Upper lobe of left lung (tissue), 6 donors: Measurements from ENCODE around the gene SH3PXD2A. TPM values are rescaled to one million over a fixed set of nuclear protein-coding genes. Genes with fewer than 3 reads are reported as not detected.

Experiments used
- ATAC-seq, 2 donors: fragments of 200-7000 bp; cut with Tn5 transposase; one replicate each; pipeline ENCODE4 v1.9.1; 2022; ENCODE audit warnings: mild to moderate bottlenecking in 2 of 2, moderate library complexity in 2 of 2; ENCODE audit not compliant: low FRiP score in 2 of 2
- DNase-seq, 2 donors: peaks; one replicate each; pipeline ENCODE4 v3.0.0-alpha.2; 2019 to 2020
- H3K27ac ChIP-seq, 4 donors: fragments of 200-600 bp; sonication (generic); one replicate each; pipeline ENCODE4 v1.5.1; 2016 to 2019
- H3K27me3 ChIP-seq, 4 donors: fragments of 200-600 bp; sonication (generic); one replicate each; pipeline ENCODE4 v1.5.1; 2017 to 2019
- H3K36me3 ChIP-seq, 4 donors: fragments of 200-600 bp; sonication (generic); one replicate each; pipeline ENCODE4 v1.5.1; 2016 to 2019
- H3K4me1 ChIP-seq, 4 donors: fragments of 200-600 bp; sonication (generic); one replicate each; pipeline ENCODE4 v1.5.1; 2018 to 2019
- H3K4me3 ChIP-seq, 4 donors: fragments of 200-600 bp; sonication (generic); one replicate each; pipeline ENCODE4 v1.5.1; 2017 to 2019; ENCODE audit warnings: mild to moderate bottlenecking in 2 of 4, moderate library complexity in 1 of 4
- H3K9me3 ChIP-seq, 4 donors: fragments of 200-600 bp; sonication (generic); one replicate each; pipeline ENCODE4 v1.5.1; 2018 to 2019
- EP300 ChIP-seq, 4 donors: sonication (generic); formaldehyde crosslinking; IDR thresholded peaks; one replicate each; pipeline ENCODE4 v1.5.1; 2017; ENCODE audit warnings: antibody characterized with exemption in 4 of 4, control low read depth in 2 of 4
- POLR2A ChIP-seq, 4 donors: fragments of 450-650 bp; IDR thresholded peaks; one replicate each; pipeline ENCODE4 v1.5.1; 2016 to 2017; ENCODE audit warnings: antibody characterized with exemption in 4 of 4, mild to moderate bottlenecking in 2 of 4
- POLR2AphosphoS5 ChIP-seq, 2 donors: sonication (generic); formaldehyde crosslinking; IDR thresholded peaks; one replicate each; pipeline ENCODE4 v1.5.1; 2017; ENCODE audit warnings: antibody characterized with exemption in 2 of 2
- WGBS, 2 donors: methylation state at CpG; one replicate each; pipeline ENCODE4 v1.1.5; 2017 to 2018; 5-methylcytosine and 5-hydroxymethylcytosine counted together
- total RNA-seq, 6 donors: library from RNA; depleted of rRNA in 4 of 6; stranded (reverse); fragments of >200 nt in 4 of 6; gene quantifications; one replicate each; pipeline versions ENCODE4 v1.1.0 to v1.2.1, GENCODE V29; 2016 to 2021
- TF ChIP-seq, protein P1 (sequence below), 6 experiments: fragments of 450-650 bp in 4 of 6; fragments of 200-600 bp in 2 of 6; sonication (generic) in 2 of 6; IDR thresholded peaks; one replicate each; pipeline ENCODE4 v1.5.1; 2016 to 2019; ENCODE audit warnings: antibody characterized with exemption in 6 of 6
- donor health status: DM: no; HTN: no; CAD: no; lungs with moderate emphysema.
- donor health status: DM: no; HTN: yes; CAD: no; lungs with severe emphysema.

SH3PXD2A gene
- total RNA-seq, 6 donors from 2014 or later = 19.6 to 42.2 (median 30.8) TPM

DNA sequence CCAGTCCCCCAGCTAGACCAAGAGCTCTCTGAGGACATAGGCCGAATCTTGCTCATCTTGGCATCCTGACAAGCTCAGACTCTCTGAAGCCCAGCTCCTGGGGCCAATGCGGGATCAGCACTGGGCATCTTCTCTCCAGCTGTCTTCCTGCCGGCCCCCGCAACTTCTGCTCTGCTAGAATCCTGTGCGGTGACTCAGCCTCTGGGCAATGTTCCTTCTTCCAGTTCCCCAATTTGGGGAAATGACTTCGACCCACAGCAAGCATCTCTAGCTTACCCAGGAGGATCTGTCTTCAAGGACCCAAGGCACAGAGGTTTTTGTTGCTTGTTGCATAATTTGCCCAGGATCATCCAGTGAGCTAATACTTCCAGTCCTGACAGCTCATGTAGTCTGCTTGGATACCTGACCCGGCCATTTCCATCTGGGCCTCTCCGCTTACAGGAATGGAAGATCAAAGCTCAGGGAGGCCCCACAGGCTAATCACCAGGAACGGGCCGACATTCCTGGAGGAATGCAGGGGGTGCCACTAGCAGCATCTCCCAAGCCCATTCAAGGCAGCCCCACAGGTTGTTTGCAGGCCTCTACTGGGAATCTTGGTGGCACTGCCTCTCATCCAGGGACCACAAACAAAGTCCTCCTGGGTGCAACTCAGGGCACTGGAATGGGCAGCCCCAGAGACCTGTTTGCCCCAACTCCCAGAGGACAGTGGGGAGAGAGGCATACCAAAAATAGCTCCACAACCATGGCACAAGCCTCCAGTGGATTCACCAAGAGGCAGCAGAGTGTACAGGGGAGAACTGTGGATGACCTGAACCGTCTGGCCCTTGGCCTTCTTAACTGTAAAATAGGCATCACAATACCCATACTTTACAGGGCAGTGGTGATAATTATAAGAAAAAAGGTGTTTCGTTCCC lies 210.0 kb downstream of the SH3PXD2A start:
- no peak overlapping the region for H3K4me3 ChIP-seq
- peak in 1 of 2 donors; percentile 69 for DNase-seq
- H3K36me3 ChIP-seq = peaks cover 0 to 6% (median 0%) of the 10 kb centered on the region in 4 donors
- no peaks in the 10 kb centered on the region for H3K27me3 ChIP-seq
- TF ChIP-seq, protein P1, sequence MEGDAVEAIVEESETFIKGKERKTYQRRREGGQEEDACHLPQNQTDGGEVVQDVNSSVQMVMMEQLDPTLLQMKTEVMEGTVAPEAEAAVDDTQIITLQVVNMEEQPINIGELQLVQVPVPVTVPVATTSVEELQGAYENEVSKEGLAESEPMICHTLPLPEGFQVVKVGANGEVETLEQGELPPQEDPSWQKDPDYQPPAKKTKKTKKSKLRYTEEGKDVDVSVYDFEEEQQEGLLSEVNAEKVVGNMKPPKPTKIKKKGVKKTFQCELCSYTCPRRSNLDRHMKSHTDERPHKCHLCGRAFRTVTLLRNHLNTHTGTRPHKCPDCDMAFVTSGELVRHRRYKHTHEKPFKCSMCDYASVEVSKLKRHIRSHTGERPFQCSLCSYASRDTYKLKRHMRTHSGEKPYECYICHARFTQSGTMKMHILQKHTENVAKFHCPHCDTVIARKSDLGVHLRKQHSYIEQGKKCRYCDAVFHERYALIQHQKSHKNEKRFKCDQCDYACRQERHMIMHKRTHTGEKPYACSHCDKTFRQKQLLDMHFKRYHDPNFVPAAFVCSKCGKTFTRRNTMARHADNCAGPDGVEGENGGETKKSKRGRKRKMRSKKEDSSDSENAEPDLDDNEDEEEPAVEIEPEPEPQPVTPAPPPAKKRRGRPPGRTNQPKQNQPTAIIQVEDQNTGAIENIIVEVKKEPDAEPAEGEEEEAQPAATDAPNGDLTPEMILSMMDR (IDR thresholded peaks at IDR 0.05) = no peak
- TF ChIP-seq EP300 (IDR thresholded peaks at IDR 0.05) (no peak), POLR2AphosphoS5 (IDR thresholded peaks at IDR 0.05) (peak; percentile 12 to 47), POLR2A (IDR thresholded peaks at IDR 0.05) (no peak)
- H3K9me3 ChIP-seq = no peaks in the 10 kb centered on the region
- WGBS, 2 donors = 64 to 81% methylated on average over 7 to 12 of the region's 12 CpGs
- peaks cover 25 to 40% (median 28%) of the 10 kb centered on the region in 4 donors for H3K4me1 ChIP-seq
- peak; percentile 20 to 81 for ATAC-seq
- peak overlapping the region in 2 of 4 donors; percentile 17 to 28 for H3K27ac ChIP-seq

DNA sequence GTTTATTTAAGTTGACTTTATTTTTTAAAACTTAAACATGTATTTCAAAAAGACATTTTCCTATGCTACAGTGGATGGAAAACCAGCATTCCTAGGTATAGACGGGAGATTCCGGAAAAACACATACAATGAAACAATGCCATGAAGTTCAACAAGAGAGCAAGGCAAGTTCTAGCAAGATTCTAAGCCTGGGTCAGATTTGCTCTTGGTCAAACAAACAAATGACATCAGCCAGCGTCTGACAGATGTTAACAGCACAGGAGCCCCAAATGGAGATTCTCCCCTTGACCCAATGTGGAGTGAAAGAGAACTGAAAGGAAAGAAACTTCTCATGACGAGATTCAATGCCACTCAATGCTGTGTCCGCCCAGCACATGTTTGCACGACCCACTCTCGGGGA lies 212.0 kb downstream of the SH3PXD2A start:
- WGBS, 2 donors = 86 to 87% methylated on average over 7 of the region's 7 CpGs

DNA sequence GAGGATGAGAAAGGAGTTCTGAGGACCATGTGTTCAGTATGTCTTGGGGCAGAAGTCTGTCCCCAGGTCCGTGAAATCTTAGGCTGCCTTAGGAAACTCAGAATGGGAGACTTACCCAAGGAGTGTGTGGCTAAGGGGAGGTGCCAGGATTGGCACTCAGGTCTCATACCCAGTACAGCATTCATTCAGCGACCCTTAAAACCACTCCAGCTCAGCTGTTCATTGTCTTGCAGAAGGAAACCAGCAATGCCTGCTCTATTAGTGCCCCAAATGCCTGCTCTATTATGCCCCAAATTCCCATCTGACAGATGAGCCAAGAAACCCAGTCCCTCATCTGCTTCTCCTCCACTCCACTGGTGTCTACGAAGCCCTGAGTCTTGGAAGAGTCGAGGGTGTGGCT lies 214.1 kb downstream of the SH3PXD2A start:
- Histone ChIP-seq H3K36me3 (no peaks in the 10 kb centered on the region), H3K4me1 (peaks cover 5 to 37% (median 28%) of the 10 kb centered on the region in 4 donors), H3K27ac (peak overlapping the region in 1 of 4 donors; percentile 2), H3K9me3 (no peaks in the 10 kb centered on the region), H3K27me3 (no peaks in the 10 kb centered on the region), H3K4me3 (no peak overlapping the region)
- 73 to 81% methylated on average over 4 of the region's 4 CpGs for WGBS, 2 donors
- TF ChIP-seq, protein P1 (IDR thresholded peaks at IDR 0.05) = no peak
- TF ChIP-seq POLR2AphosphoS5 (IDR thresholded peaks at IDR 0.05) (no peak), EP300 (IDR thresholded peaks at IDR 0.05) (no peak), POLR2A (IDR thresholded peaks at IDR 0.05) (no peak)
- no peak for DNase-seq
- no peak for ATAC-seq

More for the DNA sequence above, 212.0 kb downstream of the SH3PXD2A start:
- TF ChIP-seq EP300 (IDR thresholded peaks at IDR 0.05) = no peak
- TF ChIP-seq, protein P1 (IDR thresholded peaks at IDR 0.05) = no peak
- TF ChIP-seq POLR2A (IDR thresholded peaks at IDR 0.05) = no peak
- TF ChIP-seq POLR2AphosphoS5 (IDR thresholded peaks at IDR 0.05) = no peak
- H3K9me3 ChIP-seq = no peaks in the 10 kb centered on the region
- ATAC-seq (no peak), DNase-seq (no peak)
- H3K27me3 ChIP-seq = no peaks in the 10 kb centered on the region
- H3K27ac ChIP-seq = no peak overlapping the region
- H3K36me3 ChIP-seq = peaks cover 0 to 6% (median 0%) of the 10 kb centered on the region in 4 donors
- peaks cover 10 to 25% (median 20%) of the 10 kb centered on the region in 4 donors for H3K4me1 ChIP-seq
- no peak overlapping the region for H3K4me3 ChIP-seq

DNA sequence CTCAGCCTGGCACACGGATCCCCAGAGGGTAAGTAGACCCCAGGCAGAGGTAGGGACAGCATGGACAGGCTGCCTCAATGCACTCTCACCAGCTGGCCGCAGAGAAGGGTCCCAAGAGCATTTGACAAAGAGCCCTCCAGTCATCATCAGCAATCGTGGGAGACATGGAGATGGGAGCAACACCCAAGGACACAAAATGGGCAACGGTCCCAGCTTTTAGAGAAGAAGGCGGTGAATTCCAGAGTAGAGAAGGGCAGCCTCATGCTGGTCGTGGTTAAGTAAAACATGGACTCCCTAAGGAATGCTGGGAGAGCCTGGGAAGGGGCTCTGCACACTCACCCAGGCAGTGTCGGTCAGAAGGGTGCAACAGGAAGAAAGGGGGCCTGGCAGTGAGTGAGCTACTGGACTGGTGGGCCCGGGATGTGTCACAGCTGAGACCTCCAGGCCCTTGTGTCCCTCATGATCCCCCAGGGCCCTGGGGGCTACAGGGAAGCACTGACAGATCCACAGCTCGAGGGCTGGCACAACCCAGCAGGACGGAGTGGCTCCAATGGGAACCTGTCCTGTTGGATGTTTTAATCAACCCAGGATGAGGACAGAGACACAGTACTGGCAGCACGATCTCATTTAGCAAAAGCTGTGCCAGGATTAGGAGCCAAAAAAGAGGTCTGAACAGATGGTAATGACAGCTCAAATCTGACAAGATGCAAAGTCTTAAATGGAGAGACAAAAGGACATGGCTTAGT lies 214.8 kb downstream of the SH3PXD2A start:
- H3K4me1 ChIP-seq = peaks cover 5 to 36% (median 25%) of the 10 kb centered on the region in 4 donors

More for the DNA sequence above, 214.8 kb downstream of the SH3PXD2A start:
- Histone ChIP-seq H3K4me3 (no peak overlapping the region), H3K36me3 (no peaks in the 10 kb centered on the region), H3K27me3 (no peaks in the 10 kb centered on the region), H3K27ac (peak overlapping the region in 1 of 4 donors; percentile 17), H3K9me3 (no peaks in the 10 kb centered on the region)
- 70% methylated on average over 11 of the region's 11 CpGs for WGBS, 2 donors
- DNase-seq = no peak
- ATAC-seq = no peak
- TF ChIP-seq POLR2A (IDR thresholded peaks at IDR 0.05) = no peak
- no peak for TF ChIP-seq POLR2AphosphoS5 (IDR thresholded peaks at IDR 0.05)
- TF ChIP-seq, protein P1 (IDR thresholded peaks at IDR 0.05) = no peak
- TF ChIP-seq EP300 (IDR thresholded peaks at IDR 0.05) = no peak
